K562 (cell line): ENCODE data around the gene LRFN3. TPM values are rescaled to one million over a fixed set of nuclear protein-coding genes. Genes with fewer than 3 reads are reported as not detected.

Experiments
- ATAC-seq: fragments of 200-7000 bp; cut with Tn5 transposase; 3 replicates; pipeline ENCODE4 v1.9.1; 2020; ENCODE audit warnings: moderate library complexity
- BruUV-seq: library from RNA; stranded (reverse); fragments of 400-500 nt; replicated peaks from 2 replicates; lab custom pipeline; 2021; lab: Mats Ljungman, UMichigan
- CTCF ChIA-PET: fragments of 300-600 bp; formaldehyde crosslinking; extraction: SDS; loops from one replicate; lab custom pipeline; 2021; ENCODE audit warnings: low intra/inter-chr PET ratio; lab: Yijun Ruan, JAX
- POLR2A ChIA-PET: fragments of 300-600, 350-650 bp; sonication (Branson Sonifier 250); formaldehyde crosslinking; extraction: SDS; loops from one replicate; lab custom pipeline; 2021; ENCODE audit warnings: antibody characterized with exemption, inconsistent platforms; lab: Yijun Ruan, JAX
- DNase-seq, 4 experiments: peaks; one replicate each; pipeline versions ENCODE4 v3.0.0 to v3.0.0-alpha.2; 2011 to 2018; ENCODE audit warnings: low spot score in 3 of 4, mixed read lengths in 3 of 4; ENCODE audit errors: extremely low read depth in 1 of 4
- FAIRE-seq: peaks from 2 replicates; lab custom pipeline; 2011; peaks lifted over from hg19 to GRCh38; lab: Jason Lieb, UNC
- H2AFZ ChIP-seq: 2 replicates; pipeline ENCODE4 v1.6.0; 2011; ENCODE audit warnings: low read depth, low read length, control low read depth, inconsistent platforms
- H3K27ac ChIP-seq: fragments of 200-600 bp; 3 replicates; pipeline ENCODE4 v1.8.0; 2011; ENCODE audit warnings: low read depth, mild to moderate bottlenecking, control low read depth, inconsistent platforms, low read length, moderate library complexity, mixed read lengths; ENCODE audit errors: extremely low read depth
- H3K27me3 ChIP-seq, 2 experiments: fragments of 300-600 bp in 1 of 2; 2 replicates in 1 of 2; 3 replicates in 1 of 2; pipeline versions ENCODE4 v1.6.0 to v1.8.0; 2011; ENCODE audit warnings: inconsistent platforms in 2 of 2, low read length in 2 of 2, mild to moderate bottlenecking in 1 of 2, mixed read lengths in 1 of 2, moderate library complexity in 1 of 2; ENCODE audit not compliant: control insufficient read depth in 2 of 2, insufficient read depth in 2 of 2
- H3K36me3 ChIP-seq: fragments of 300-600 bp; 3 replicates; pipeline ENCODE4 v1.8.0; 2011; ENCODE audit warnings: mild to moderate bottlenecking, low read length, inconsistent platforms; ENCODE audit not compliant: control insufficient read depth, insufficient read depth
- H3K4me1 ChIP-seq, 2 experiments: fragments of 200-600 bp in 1 of 2; replicated peaks in 1 of 2; 2 replicates in 1 of 2; 3 replicates in 1 of 2; pipeline versions ENCODE4 v1.5.1 to v1.8.0; 2011; ENCODE audit warnings: inconsistent platforms in 2 of 2, low read length in 2 of 2, mild to moderate bottlenecking in 1 of 2, mixed read lengths in 1 of 2, moderate library complexity in 1 of 2; ENCODE audit not compliant: control insufficient read depth in 2 of 2, insufficient read depth in 2 of 2
- H3K4me2 ChIP-seq: 2 replicates; pipeline ENCODE4 v1.6.1; 2011; ENCODE audit warnings: low read length, control low read depth, inconsistent platforms, mixed read lengths; ENCODE audit not compliant: insufficient read depth
- H3K4me3 ChIP-seq: fragments of 200-600 bp; sonication (generic), shearing (Covaris generic); 2 replicates; pipeline ENCODE4 v1.5.1; 2016; ENCODE audit warnings: control low read depth, inconsistent platforms
- H3K79me2 ChIP-seq: fragments of 200-600 bp; 3 replicates; pipeline ENCODE4 v1.8.0; 2011; ENCODE audit warnings: low read length, inconsistent platforms; ENCODE audit not compliant: control insufficient read depth, insufficient read depth
- H3K9ac ChIP-seq, 2 experiments: 2 replicates each; pipeline versions ENCODE4 v1.6.0 to v1.6.1; 2011; ENCODE audit warnings: low read depth in 2 of 2, low read length in 2 of 2, control low read depth in 1 of 2, inconsistent platforms in 1 of 2, mild to moderate bottlenecking in 1 of 2, mixed read lengths in 1 of 2; ENCODE audit not compliant: insufficient read depth in 1 of 2
- H3K9me1 ChIP-seq: one replicate; pipeline ENCODE4 v1.6.0; 2011; ENCODE audit warnings: inconsistent platforms, mild to moderate bottlenecking, low read length, moderate library complexity; ENCODE audit not compliant: control insufficient read depth, insufficient read depth
- H3K9me3 ChIP-seq: replicated peaks from 2 replicates; pipeline ENCODE4 v1.5.1; 2011; ENCODE audit warnings: low read depth, low read length, inconsistent platforms; ENCODE audit not compliant: control insufficient read depth, insufficient read depth
- H4K20me1 ChIP-seq: replicated peaks from 2 replicates; pipeline ENCODE4 v1.6.1; 2011; ENCODE audit warnings: low read length, inconsistent platforms, mixed read lengths; ENCODE audit not compliant: control insufficient read depth, insufficient read depth
- HLTF ChIP-seq: fragments of 450-650 bp; IDR thresholded peaks from 2 replicates; pipeline ENCODE4 v1.6.1; 2016
- KAT7 ChIP-seq: sonication (generic); formaldehyde crosslinking; IDR thresholded peaks from 2 replicates; pipeline ENCODE4 v1.8.0; 2022; ENCODE audit warnings: missing genetic modification reagents, mild to moderate bottlenecking, borderline replicate concordance
- MAFF ChIP-seq: IDR thresholded peaks from 2 replicates; pipeline ENCODE4 v1.6.1; 2012; ENCODE audit warnings: low read length, improper control_type of control experiment
- PHF8 ChIP-seq: fragments of 200-600 bp; sonication (generic); IDR thresholded peaks from 2 replicates; pipeline ENCODE4 v1.6.1; 2012; ENCODE audit warnings: mixed run types, mild to moderate bottlenecking, inconsistent platforms, low read length, moderate library complexity, borderline replicate concordance
- RBFOX2 ChIP-seq: fragments of 200-400 bp; formaldehyde crosslinking; IDR thresholded peaks from 2 replicates; pipeline ENCODE4 v1.6.1; 2017; ENCODE audit warnings: low read depth, mild to moderate bottlenecking, low read length, moderate library complexity
- WGBS: fragments of 100-300 bp; shearing (Covaris generic); methylation state at CpG from one replicate; pipeline ENCODE4 v1.1.6; 2016; ENCODE audit warnings: low coverage, mixed read lengths; ENCODE audit not compliant: insufficient coverage; ENCODE audit errors: missing lambda C conversion rate; 5-methylcytosine and 5-hydroxymethylcytosine counted together
- in situ Hi-C: fragments of 300-500 bp; cut with MboI; formaldehyde crosslinking; loops from 4 replicates; pipeline ENCODE4 v1.15.0; 2018; ENCODE audit warnings: inconsistent platforms, mixed read lengths
- intact Hi-C: fragments of 100-400 bp; cut with micrococcal nuclease; formaldehyde crosslinking; loops from 2 replicates; pipeline ENCODE4 v1.14.2; 2022
- polyA plus RNA-seq, 8 experiments: library from polyadenylated mRNA; depleted of rRNA in 4 of 8; stranded (reverse) in 5 of 8; unstranded in 3 of 8; fragments of >200 nt; fragmentation: Nextera tagmentation in 2 of 8; fragmentation: Illumina TruSeq in 1 of 8; extraction: Ambion mirVana in 2 of 8; extraction: Trizol in 1 of 8; gene quantifications; 2 replicates each; pipeline versions ENCODE4 v1.2.1 to v1.2.3, GENCODE V29; 2011 to 2014; ENCODE audit warnings: inconsistent platforms in 1 of 8, missing spikeins in 1 of 8
- total RNA-seq, 7 experiments: library from RNA; depleted of rRNA in 6 of 7; stranded (reverse); fragments of >200 nt in 6 of 7; fragmentation: Illumina TruSeq in 2 of 7; extraction: Trizol in 2 of 7; gene quantifications; 2 replicates each; pipeline versions ENCODE4 v1.2.1 to v1.2.3, GENCODE V29; 2011 to 2021; ENCODE audit warnings: low replicate concordance in 1 of 7

Gene LRFN3
- total and polyA plus RNA-seq, 9 of the 15 experiments (the other 6 are each of a cell fraction or from before 2014, with no cell fraction given): 0.03 to 0.12 (median 0.11) TPM; not detected in 6

DNA sequence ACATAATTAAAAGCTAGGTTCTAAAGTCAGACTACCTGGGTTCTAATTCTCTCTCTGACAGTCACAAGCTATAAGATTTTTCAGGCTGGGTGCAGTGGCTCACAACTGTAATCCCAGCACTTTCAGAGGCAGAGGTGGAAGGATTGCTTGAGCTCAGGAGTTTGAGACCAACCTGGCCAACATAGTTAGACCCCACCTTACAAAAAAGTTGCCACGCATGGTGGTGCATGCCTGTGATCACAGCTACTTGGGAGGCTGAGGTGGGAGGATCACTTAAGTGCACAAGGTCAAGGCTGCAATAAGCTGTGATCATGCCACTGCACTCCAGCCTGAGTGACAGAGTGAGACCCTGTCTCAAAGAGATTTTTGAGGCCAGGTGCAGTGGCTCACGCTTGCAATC is 41.8 kb upstream of the LRFN3 start (continued):
- TF ChIP-seq KAT7 (CRISPR knock-in tag) (no peak), MAFF (no peak), PHF8 (no peak)

DNA sequence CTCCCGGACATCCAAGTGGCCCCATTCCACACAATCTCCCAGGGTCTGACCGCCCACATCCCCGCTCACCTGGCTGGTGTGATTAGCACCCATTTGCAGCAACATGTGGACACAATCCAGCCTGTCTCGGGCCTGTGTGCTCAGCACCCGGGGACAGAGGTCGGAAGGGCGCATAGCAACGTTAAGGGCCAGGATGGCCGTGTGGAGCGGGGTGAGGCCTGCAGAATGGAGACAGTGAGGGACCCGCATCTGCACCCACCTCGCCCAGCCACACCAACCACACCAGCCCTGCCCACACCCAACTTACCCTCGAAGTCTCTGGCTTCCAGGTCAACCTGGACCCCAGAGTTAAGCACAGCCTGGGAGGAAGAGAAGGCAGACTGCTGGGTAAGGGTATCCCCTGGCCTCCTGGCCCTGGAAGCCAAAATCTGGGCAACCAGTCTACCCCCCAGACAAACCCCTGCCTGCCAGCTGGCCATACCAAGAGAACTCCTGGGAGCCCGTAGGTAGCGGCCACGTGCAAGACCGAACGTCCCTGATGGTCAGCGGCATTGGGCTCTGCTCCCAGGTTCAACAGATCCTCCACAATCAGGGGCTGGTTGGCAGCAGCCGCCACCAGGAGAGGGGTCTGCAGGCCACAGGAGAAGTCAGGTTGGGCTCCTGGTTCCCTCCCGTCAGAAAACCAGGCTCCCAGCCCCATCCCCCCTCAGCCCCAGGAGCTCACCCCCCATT is 40.1 kb upstream of the LRFN3 start:
- POLR2A ChIA-PET: interaction anchor here (0.6 to 1.4 kb wide), 2 partner anchors 16 to 385 kb away, joined by 3 to 5 read pairs; no protein-coding TSS in a partner anchor
- H3K9ac ChIP-seq: peak overlapping the region in 1 of 2 experiments; percentile 43; a peak in 2 of 4 replicates
- no peaks in the 10 kb centered on the region for H3K9me3 ChIP-seq
- no peaks in the 10 kb centered on the region for H4K20me1 ChIP-seq
- H3K9me1 ChIP-seq: no peaks in the 10 kb centered on the region
- CTCF ChIA-PET: no interaction called here
- no peak overlapping the region for H2AFZ ChIP-seq
- no peak overlapping the region for H3K4me2 ChIP-seq
- in situ Hi-C loops: no loop called here
- no peak for TF ChIP-seq HLTF
- peak; percentile 47 for TF ChIP-seq RBFOX2
- peaks cover 0 to 29% of the 10 kb centered on the region in 2 experiments; a peak in 2 of 5 replicates for H3K4me1 ChIP-seq
- no peaks in the 10 kb centered on the region for H3K27me3 ChIP-seq
- H3K4me3 ChIP-seq: no peak overlapping the region
- intact Hi-C loops: no loop called here
- H3K36me3 ChIP-seq: peaks cover 39% of the 10 kb centered on the region; the same call in 2 of the 3 replicates
- FAIRE-seq (no peak), DNase-seq (no peak), ATAC-seq (no peak)
- no peak overlapping the region for H3K27ac ChIP-seq
- no TSS peak for BruUV-seq
- H3K79me2 ChIP-seq: peaks cover 19% of the 10 kb centered on the region; the same call in 2 of the 3 replicates
- 91% methylated on average over 16 of the region's 21 CpGs for WGBS
